Neuronal stem cell (in vitro differentiated cells): ENCODE measurements around the gene TAF1B.

Source experiments
- DNase-seq: peaks from one replicate; pipeline ENCODE4 v3.0.0-alpha.2; 2013; ENCODE audit warnings: low spot score
- H2AFZ ChIP-seq: one replicate; pipeline ENCODE4 v1.6.1; 2013; ENCODE audit warnings: mild to moderate bottlenecking, low read length, inconsistent platforms
- H2AK5ac ChIP-seq: 2 replicates; pipeline ENCODE4 v1.6.1; 2013; ENCODE audit warnings: low read depth, mild to moderate bottlenecking, inconsistent platforms, low read length, moderate library complexity, mixed read lengths
- H2BK120ac ChIP-seq: 2 replicates; pipeline ENCODE4 v1.6.1; 2013; ENCODE audit warnings: low read depth, mild to moderate bottlenecking, inconsistent platforms, low read length, moderate library complexity, mixed read lengths
- H2BK12ac ChIP-seq: one replicate; pipeline ENCODE4 v1.6.1; 2013; ENCODE audit warnings: low read length, inconsistent platforms
- H2BK15ac ChIP-seq: 2 replicates; pipeline ENCODE4 v1.6.1; 2013; ENCODE audit warnings: mild to moderate bottlenecking, low read length, inconsistent platforms, mixed read lengths
- H2BK5ac ChIP-seq: one replicate; pipeline ENCODE4 v1.6.1; 2013; ENCODE audit warnings: inconsistent platforms, mild to moderate bottlenecking, low read length, moderate library complexity
- H3K14ac ChIP-seq: one replicate; pipeline ENCODE4 v1.6.1; 2013; ENCODE audit warnings: low read length, inconsistent platforms
- H3K18ac ChIP-seq: 2 replicates; pipeline ENCODE4 v1.6.1; 2013; ENCODE audit warnings: low read length, inconsistent platforms
- H3K23ac ChIP-seq: 2 replicates; pipeline ENCODE4 v1.6.1; 2013; ENCODE audit warnings: low read depth, mild to moderate bottlenecking, mixed read lengths, low read length, inconsistent platforms; ENCODE audit not compliant: poor library complexity
- H3K27ac ChIP-seq: replicated peaks from 3 replicates; pipeline ENCODE4 v1.5.1; 2013; ENCODE audit warnings: low read length, inconsistent platforms
- H3K27me3 ChIP-seq, 3 experiments: 2 replicates each; pipeline ENCODE4 v1.6.1; 2013; ENCODE audit warnings: low read length in 3 of 3, mild to moderate bottlenecking in 2 of 3, inconsistent platforms in 1 of 3, low read depth in 1 of 3, mixed read lengths in 1 of 3, moderate library complexity in 1 of 3; ENCODE audit not compliant: control insufficient read depth in 3 of 3, insufficient read depth in 3 of 3
- H3K36me3 ChIP-seq, 2 donors: replicated peaks in 1 of 2; 2 replicates each; pipeline ENCODE4 v1.6.1; 2013; ENCODE audit warnings: low read length in 2 of 2; ENCODE audit not compliant: control insufficient read depth in 2 of 2, insufficient read depth in 2 of 2
- H3K4ac ChIP-seq: 2 replicates; pipeline ENCODE4 v1.6.1; 2013; ENCODE audit warnings: inconsistent platforms, mild to moderate bottlenecking, low read length, moderate library complexity
- H3K4me1 ChIP-seq, 2 donors: 1 replicate in 1 of 2; 2 replicates in 1 of 2; pipeline ENCODE4 v1.6.1; 2013; ENCODE audit warnings: low read length in 2 of 2, low read depth in 1 of 2; ENCODE audit not compliant: control insufficient read depth in 2 of 2, insufficient read depth in 1 of 2
- H3K4me2 ChIP-seq: one replicate; pipeline ENCODE4 v1.6.1; 2013; ENCODE audit warnings: mild to moderate bottlenecking, low read length, inconsistent platforms; ENCODE audit not compliant: insufficient read depth, poor library complexity, severe bottlenecking
- H3K4me3 ChIP-seq, 2 donors: 2 replicates each; pipeline ENCODE4 v1.5.1; 2013; ENCODE audit warnings: low read length in 2 of 2, mild to moderate bottlenecking in 2 of 2, inconsistent platforms in 1 of 2, moderate library complexity in 1 of 2
- H3K79me1 ChIP-seq: one replicate; pipeline ENCODE4 v1.6.1; 2013; ENCODE audit warnings: low read depth, mild to moderate bottlenecking, inconsistent platforms, low read length, moderate library complexity
- H3K9ac ChIP-seq: one replicate; pipeline ENCODE4 v1.6.1; 2013; ENCODE audit warnings: mild to moderate bottlenecking, low read depth, low read length, inconsistent platforms; ENCODE audit not compliant: poor library complexity
- H3K9me3 ChIP-seq, 2 donors: replicated peaks in 1 of 2; 2 replicates each; pipeline versions ENCODE3 to v1.6.1; 2013; ENCODE audit warnings: low read length in 2 of 2, mild to moderate bottlenecking in 2 of 2, inconsistent platforms in 1 of 2, low read depth in 1 of 2, mixed read lengths in 1 of 2, moderate library complexity in 1 of 2; ENCODE audit not compliant: control insufficient read depth in 2 of 2, insufficient read depth in 1 of 2
- H4K8ac ChIP-seq: one replicate; pipeline ENCODE4 v1.6.1; 2013; ENCODE audit warnings: low read depth, mild to moderate bottlenecking, inconsistent platforms, low read length, moderate library complexity
- H4K91ac ChIP-seq: one replicate; pipeline ENCODE4 v1.6.1; 2013; ENCODE audit warnings: low read length, low read depth, mild to moderate bottlenecking, inconsistent platforms; ENCODE audit not compliant: poor library complexity
- WGBS, 2 donors: extraction: QIAGEN DNeasy Blood & Tissue Kit; methylation state at CpG; one replicate each; pipeline ENCODE4 v1.1.7; 2013; ENCODE audit warnings: missing lambda C conversion rate in 2 of 2, mixed read lengths in 1 of 2; ENCODE audit not compliant: insufficient read length in 2 of 2, insufficient replicate concordance in 1 of 2; ENCODE audit errors: extremely low coverage in 2 of 2; 5-methylcytosine and 5-hydroxymethylcytosine counted together

Gene TAF1B

DNA sequence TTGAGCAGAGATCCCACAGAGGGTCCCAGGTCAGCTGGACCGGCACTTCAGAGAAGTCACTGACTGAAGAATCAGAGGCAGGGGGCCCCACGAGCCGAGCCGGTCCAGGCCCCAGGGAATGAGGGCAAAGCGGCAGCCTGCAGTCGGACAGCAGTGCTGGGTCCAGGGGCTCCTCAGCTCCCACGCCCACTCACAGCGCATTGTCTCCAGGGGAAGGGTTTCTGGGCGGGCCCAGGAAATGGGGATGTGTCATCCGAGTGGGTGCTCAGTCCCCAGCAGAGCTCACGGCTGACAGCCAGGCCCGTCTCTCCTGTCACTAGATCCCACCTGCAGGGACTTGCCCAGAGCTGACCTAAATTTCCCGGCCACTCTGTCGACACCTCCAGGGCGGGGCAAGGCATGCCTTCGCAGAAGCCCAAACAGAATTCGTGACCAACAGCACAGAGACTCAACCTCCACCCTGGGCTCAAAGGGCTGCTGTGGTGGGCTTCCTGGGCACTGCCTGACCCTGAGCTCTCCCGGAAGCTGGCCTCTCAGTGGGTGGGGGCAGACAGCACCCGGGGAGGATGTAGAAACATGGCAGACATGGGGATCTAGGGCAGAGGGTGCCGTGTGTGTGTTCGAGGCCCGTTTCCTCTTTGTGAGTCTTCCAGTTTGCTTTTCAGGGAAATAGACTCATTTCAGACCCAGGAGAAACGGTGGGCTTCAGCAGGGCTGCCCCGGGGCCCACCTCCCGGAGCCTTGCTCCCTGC, 42.1 kb upstream of the TAF1B start:
- Histone ChIP-seq H3K4me3 (no peak overlapping the region), H3K4me2 (no peak overlapping the region), H2BK12ac (no peak overlapping the region), H2BK15ac (peak overlapping the region; percentile 61), H3K9ac (no peak overlapping the region), H4K8ac (no peak overlapping the region), H3K23ac (no peak overlapping the region), H3K9me3 (peaks cover 0 to 2% of the 10 kb centered on the region in 2 donors), H4K91ac (no peak overlapping the region), H3K36me3 (no peaks in the 10 kb centered on the region), H3K27me3 (peaks cover 0 to 36% (median 0%) of the 10 kb centered on the region in 3 experiments), H2AK5ac (peak overlapping the region; percentile 49), H3K4ac (no peak overlapping the region), H2BK5ac (peak overlapping the region; percentile 90), H3K79me1 (no peaks in the 10 kb centered on the region), H3K18ac (peak overlapping the region; percentile 55), H3K4me1 (peaks cover 11 to 14% of the 10 kb centered on the region in 2 donors), H2AFZ (peak overlapping the region; percentile 52), H2BK120ac (peak overlapping the region; percentile 35), H3K14ac (peak overlapping the region; percentile 78), H3K27ac (no peak overlapping the region)
- no peak for DNase-seq
- no CpG with 5 or more reads among the region's 25 CpGs for WGBS, 2 donors

DNA sequence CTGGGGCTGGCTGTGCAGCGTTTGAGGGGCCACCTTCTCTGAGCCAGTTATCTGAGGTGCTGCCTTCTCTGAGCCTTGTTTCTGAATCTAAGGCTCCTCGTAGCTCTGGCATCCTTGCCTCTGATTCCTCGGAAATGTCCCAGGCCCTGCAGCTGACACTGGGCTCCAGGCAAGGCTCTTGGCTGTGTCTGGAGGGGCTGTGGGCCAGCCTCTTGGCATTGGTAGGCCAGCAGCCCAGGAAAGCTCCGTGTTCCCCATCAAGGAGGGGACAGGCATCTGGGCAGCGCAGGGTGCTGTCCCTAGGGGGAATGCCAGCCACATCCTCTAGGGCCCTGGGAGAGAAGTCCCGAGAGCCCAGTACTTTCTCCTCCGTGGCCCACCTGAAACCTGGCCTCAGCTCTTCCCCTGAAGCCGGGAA, 40.7 kb upstream of the TAF1B start:
- H3K4me3 ChIP-seq = no peak overlapping the region
- H3K27ac ChIP-seq = no peak overlapping the region
- peaks cover 0 to 2% of the 10 kb centered on the region in 2 donors for H3K9me3 ChIP-seq
- H3K23ac ChIP-seq = no peak overlapping the region
- H3K4me2 ChIP-seq = no peak overlapping the region
- peak overlapping the region; percentile 20 for H3K18ac ChIP-seq
- H3K27me3 ChIP-seq = peaks cover 0 to 40% (median 0%) of the 10 kb centered on the region in 3 experiments
- H2BK15ac ChIP-seq = peak overlapping the region; percentile 63
- H3K4me1 ChIP-seq = peaks cover 7 to 10% of the 10 kb centered on the region in 2 donors
- H2BK12ac ChIP-seq = no peak overlapping the region
- no peak overlapping the region for H3K4ac ChIP-seq
- H2BK120ac ChIP-seq = no peak overlapping the region
- H2AK5ac ChIP-seq = peak overlapping the region; percentile 20
- H3K9ac ChIP-seq = no peak overlapping the region
- H4K91ac ChIP-seq = no peak overlapping the region
- H2BK5ac ChIP-seq = no peak overlapping the region
- no peak overlapping the region for H2AFZ ChIP-seq
- peak overlapping the region; percentile 31 for H3K14ac ChIP-seq
- H3K79me1 ChIP-seq = no peaks in the 10 kb centered on the region
- no peak for DNase-seq
- no peak overlapping the region for H4K8ac ChIP-seq
- no CpG with 5 or more reads among the region's 8 CpGs for WGBS, 2 donors
- H3K36me3 ChIP-seq = no peaks in the 10 kb centered on the region

DNA sequence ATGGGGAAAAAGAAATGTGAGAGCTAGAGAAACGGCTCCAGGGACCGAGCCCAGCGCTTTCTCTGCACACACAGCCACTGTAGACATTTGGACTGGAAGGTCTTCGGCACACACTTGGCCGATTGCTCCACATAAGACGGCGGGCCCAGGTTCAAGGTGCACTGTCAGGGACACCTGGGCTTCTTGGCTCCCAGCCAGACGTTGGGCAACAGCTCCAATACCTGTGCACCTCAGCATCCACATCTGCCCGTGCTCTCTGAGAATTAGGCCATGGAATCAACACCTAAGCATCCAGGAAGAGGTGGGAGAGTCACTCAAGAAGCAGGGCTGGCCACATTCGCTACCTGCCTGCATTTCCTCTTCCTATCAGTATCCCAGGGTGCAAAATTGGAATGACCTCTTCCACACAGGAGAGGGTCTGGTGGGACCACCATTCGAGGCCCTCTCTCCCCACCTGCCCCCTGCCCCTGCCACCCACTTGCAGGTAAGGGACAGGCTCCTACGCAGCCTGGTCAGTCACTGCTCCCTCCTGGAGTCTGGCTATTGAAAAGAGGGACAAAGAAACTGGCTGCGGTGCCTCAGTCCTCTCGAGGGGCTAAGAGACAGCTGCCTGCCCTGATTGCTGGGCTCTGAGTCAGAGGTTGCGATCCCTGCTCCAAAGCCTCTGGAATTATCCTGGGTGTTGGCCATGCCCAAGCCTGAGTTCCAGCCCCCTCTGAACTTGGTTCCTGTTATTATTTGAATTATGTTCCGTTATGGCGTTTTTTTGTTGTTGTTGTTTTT, 40.1 kb upstream of the TAF1B start:
- H3K36me3 ChIP-seq = no peaks in the 10 kb centered on the region
- H2BK15ac ChIP-seq = peak overlapping the region; percentile 63
- H3K18ac ChIP-seq = peak overlapping the region; percentile 88
- peak overlapping the region; percentile 20 for H2AK5ac ChIP-seq
- no CpG with 5 or more reads among the region's 17 CpGs for WGBS, 2 donors
- H3K9me3 ChIP-seq = peaks cover 0 to 2% of the 10 kb centered on the region in 2 donors
- no peak for DNase-seq
- H3K4me1 ChIP-seq = peaks cover 7 to 10% of the 10 kb centered on the region in 2 donors
- peaks cover 0 to 38% (median 0%) of the 10 kb centered on the region in 3 experiments for H3K27me3 ChIP-seq
- H4K8ac ChIP-seq = peak overlapping the region; percentile 78
- no peak overlapping the region for H3K23ac ChIP-seq
- H2BK5ac ChIP-seq = no peak overlapping the region
- no peak overlapping the region for H3K14ac ChIP-seq
- no peak overlapping the region for H2AFZ ChIP-seq
- H3K4me3 ChIP-seq = peak overlapping the region in 1 of 2 donors; percentile 21
- H2BK120ac ChIP-seq = no peak overlapping the region
- no peak overlapping the region for H3K27ac ChIP-seq
- no peak overlapping the region for H3K4me2 ChIP-seq
- H3K9ac ChIP-seq = no peak overlapping the region
- peak overlapping the region; percentile 46 for H4K91ac ChIP-seq
- H3K79me1 ChIP-seq = no peaks in the 10 kb centered on the region
- H3K4ac ChIP-seq = no peak overlapping the region
- no peak overlapping the region for H2BK12ac ChIP-seq
